MV-4-11 (cell line): ENCODE results near the gene TBX18.
A peak's percentile ranks its signal among the peaks of the same experiment; 100 is the strongest.

Experiments used
- DNase-seq: peaks from one replicate; lab custom pipeline; 2025; lab: John Stamatoyannopoulos, UW

TBX18 gene

DNA sequence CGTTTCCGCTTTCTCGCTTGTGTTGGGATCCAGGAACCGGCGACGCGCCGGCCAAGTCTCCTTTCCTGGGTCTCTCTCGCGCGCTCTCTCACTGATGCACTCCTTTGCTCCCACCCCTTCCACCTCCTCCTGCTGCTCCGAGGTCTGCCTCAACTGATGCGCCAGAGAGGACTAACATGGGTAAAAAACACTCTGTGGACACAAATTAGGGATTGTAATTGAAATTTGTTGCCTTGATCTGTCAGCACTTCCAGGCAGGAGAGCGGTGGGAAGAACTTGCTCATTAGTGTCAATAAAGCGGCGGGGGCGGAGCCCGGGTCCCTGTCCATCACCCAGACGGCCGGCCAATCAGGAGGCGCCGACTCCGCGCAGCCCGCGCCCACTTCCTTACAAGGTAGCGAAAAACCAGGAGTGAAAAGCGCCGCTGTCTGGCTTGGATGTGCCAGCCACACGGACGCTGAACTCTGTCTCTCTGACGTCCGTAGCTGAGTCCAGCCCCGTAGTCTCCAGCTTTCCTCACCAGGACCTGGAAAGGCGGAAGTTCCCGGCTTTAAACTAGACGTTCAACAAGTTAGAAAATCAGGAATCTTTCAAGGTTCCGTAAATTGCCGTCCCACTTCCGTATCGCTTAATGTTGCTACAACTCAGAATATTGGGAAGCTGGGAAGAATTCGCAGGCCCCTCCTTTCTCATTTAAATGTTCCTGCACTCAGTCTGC, at the start of gene TBX18:
TBX18 (minus strand) TSS at position 267 of the 718 bp plus-strand sequence. CDS start 417 bp downstream, outside the sequence.
- no peak for DNase-seq

DNA sequence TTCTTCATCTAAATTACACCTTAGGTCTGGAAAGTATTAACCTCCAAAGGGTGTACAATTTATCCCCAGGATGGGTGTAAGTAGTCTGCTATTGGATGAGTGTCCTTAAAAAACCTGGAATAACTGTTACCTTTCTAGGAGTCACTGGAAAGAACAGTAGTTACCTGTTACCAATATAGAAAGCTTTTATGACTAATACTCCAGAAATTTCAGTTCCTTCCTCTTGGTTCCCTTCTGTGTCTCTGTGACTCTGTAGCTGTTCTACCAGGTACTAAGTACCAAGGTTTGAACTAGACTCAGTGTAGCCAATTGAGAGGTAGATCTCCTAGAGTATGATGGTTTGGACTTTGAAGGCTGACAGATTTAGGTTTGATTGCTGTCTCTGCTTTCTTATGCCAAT, 47.0 kb upstream of the TBX18 start:
- DNase-seq, result no peak

DNA sequence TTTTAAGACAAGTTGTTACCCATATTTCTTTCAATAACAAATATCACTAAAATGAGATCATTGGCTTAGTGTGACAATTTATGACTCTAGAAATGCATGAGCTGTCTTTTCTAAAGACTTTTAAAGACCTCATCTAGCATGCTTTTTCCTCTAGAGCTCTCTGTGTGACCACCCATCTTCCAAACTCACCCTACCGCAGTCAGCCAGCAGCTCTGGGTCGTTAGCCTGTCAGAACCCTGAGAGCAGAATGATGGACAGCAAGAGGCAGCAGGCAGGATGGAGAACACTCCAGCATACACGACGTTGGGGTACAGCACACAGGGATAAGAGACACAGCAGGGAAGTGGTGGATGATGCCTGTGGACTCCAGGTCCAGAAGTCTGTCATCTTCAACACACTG, 45.1 kb upstream of the TBX18 start:
- no peak for DNase-seq

- DNase-seq, result no peak
These were observed 44.2 kb upstream of the TBX18 start for GRCh38 chr6:84808491-84809061.

GRCh38 chr6:84805145-84805544, 40.7 kb upstream of the TBX18 start:
- DNase-seq, result no peak

DNA sequence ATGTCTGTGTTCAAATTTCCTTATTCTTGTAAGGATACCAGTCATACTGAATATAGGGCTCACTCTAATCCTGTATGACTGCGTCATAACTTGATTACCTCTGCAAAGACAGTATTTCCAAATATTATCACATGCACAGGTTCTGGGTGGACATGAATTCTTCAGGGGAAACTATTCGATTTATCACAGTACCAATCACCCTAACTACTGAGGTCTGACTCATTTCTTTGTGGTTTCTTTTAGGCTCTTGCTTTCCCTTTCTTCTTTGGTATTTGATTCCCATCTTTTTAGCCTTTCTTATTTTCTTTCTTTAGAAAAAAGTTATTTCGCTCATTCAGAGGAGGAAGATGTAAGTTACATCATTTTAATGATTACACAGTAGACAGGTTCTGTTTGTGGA, 40.3 kb upstream of the TBX18 start:
- DNase-seq, result no peak

- no peak for DNase-seq
These were observed 36.9 kb upstream of the TBX18 start for GRCh38 chr6:84801250-84801649.

- DNase-seq, result no peak
These were observed 33.9 kb upstream of the TBX18 start for GRCh38 chr6:84798257-84798656.

GRCh38 chr6:84796343-84796742, 31.9 kb upstream of the TBX18 start:
- DNase-seq, result no peak

DNA sequence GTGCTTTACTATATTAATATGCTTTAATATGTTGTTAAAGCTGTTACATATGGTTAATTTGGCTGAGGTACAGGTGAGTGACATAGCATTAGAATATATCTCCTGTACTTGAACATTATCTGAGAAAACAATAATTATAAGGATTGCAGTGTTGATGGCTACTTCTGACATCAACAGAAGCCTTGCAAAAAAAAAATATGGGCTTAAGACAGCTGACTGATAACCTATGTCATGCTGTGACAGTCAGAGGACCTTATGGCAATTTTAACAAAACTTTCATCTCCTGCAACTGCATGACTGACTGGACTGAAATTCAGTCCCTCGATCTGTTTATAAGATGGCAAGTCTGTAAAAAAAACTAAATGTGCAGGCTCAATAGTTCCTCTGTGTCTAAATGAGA, 27.5 kb upstream of the TBX18 start:
- DNase-seq, result no peak

DNA sequence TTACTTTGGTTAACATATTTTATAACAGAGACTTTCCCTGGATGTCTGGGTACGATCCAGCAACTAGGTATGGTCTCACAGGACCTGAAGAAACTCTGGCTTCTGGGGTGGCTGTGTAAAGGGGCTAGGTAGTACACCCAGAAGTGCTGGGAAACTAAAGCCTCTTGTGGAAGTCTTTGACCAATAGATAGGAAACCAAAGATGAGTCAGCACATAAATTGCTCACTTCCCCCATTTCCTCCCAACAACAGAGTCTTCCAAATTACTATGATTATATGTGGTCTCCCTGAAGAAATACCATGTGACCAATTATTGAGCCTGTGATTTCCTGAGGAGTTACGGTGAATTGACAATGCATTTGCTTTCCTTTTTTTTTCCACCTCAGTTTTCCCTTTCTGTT, 26.8 kb upstream of the TBX18 start:
- peak; percentile 27 for DNase-seq

- DNase-seq, result no peak
These were observed 24.8 kb upstream of the TBX18 start for GRCh38 chr6:84789170-84789569.

DNA sequence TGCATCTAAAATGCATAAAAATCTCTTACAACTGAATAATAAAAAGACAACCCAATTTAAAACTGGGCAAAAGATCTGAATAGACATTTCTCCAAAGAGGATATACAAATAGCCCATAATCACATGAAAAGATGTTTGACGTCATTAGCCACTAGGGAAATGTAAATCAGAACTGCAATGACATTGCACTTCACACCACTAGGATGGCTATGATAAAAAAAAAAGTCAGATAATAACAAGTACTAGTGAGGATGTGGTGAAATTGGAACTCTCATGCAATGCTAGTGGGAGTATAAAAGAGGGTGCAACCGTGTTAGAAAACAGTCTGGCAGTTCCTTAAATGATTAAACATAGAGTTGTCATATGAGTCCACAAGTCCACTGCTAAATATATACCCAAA, 24.3 kb upstream of the TBX18 start:
- no peak for DNase-seq

DNA sequence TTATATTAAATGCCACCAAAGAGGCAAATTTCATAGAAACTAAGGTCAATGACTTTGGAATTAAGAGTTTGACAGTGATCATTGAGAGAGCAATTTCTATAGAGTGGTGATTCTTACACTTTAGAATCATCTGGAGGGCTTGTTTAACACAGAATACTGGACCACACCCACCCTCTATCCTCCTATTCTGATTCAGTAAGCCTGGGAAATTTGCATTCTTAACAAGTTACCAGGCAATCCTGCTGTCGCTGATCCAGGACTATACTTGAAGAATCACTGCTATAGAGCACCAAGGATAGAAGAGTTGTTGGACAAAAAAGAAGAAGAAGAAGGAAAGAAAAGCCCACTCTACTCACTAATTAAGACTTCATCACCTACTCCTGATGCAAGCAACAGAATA, 21.3 kb upstream of the TBX18 start:
- no peak for DNase-seq

- DNase-seq, result no peak
These were observed 15.5 kb upstream of the TBX18 start for GRCh38 chr6:84779917-84780316.

- DNase-seq, result no peak
These were observed 15.0 kb upstream of the TBX18 start for GRCh38 chr6:84779380-84779779.

- no peak for DNase-seq
These were observed 13.5 kb upstream of the TBX18 start for GRCh38 chr6:84777888-84778287.

DNA sequence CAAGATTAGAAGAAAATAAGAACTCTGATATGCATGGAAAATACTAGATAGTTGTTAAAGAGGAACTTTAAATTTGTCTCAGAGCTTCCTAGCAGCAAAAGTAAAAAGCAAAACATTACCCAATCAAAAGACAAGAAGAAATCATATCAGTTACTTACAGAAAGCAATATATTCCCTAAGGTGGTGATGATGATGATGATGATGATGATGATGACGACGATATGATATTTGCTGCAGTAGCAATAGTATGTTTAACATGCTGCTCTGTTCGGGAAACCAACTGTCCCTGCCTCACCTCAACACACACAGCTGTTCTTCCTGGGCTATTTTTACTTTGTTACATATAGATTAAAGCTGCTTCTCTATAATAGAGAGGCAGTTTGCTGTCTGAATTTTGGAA, 12.0 kb upstream of the TBX18 start:
- DNase-seq, result no peak

DNA sequence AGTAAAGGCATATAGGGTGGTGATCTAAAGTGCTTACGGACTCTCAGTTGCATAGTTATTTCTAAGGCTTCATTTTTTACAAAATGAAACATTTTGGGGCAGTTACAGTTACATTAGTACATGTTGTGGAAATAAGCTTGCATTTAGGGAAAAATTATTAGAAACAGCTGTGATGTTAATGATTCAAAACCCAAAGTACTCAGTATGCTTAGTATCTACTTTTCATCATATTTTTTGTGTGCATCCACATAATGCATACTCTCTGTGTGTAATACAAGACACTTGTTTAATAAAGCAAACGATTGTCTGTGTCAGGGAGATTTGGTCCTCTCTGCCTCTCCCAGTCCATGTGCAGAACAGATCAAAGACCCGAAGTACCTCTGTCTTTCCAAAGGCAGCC, 11.4 kb upstream of the TBX18 start:
- DNase-seq, result no peak

- DNase-seq, result no peak
These were observed 10.5 kb upstream of the TBX18 start for GRCh38 chr6:84774985-84775284.

DNA sequence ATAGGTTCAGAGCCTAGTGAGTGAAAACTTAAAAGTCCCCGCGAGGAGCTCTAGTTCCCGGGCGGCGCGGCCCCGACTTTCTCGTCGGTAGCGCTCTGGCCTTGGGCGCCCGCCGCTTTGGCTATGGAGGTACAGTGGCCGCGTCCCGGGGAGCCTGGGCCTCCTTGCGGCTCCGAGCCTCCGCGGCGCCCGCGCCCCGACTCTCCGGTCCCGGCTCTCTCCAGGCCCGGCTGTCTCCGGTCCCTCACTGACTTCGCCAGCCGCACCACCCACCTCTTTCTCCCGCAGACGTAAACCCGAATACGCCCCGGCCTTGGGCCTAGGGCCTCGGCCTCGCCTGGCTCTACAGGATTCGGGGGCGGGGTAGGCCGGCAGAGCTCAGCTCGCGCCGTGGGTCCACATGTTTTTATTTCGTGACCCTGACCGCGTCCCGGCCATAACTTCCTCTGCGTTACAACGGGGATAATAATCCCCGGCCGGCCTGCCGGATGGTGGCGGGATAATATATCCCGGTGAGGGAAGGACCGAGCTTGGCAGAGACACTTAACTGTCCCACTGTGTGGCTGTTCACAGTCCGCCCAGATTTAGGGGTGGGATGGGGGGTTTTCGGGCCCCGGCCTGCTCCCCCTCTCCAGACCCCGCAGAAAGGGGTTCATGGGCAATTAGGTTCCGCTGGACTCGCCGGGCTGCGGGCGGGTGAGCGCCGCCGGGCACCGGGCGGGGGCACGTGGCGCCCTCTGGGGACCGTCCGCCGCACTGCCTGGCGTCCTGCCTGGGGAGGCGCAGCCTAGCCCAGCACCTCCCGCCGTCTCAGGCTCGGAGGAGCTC, 10.0 kb upstream of the TBX18 start:
- DNase-seq, result no peak

GRCh38 chr6:84773431-84774156, 9.2 kb upstream of the TBX18 start:
- no peak for DNase-seq

- no peak for DNase-seq
These were observed 8.7 kb upstream of the TBX18 start for GRCh38 chr6:84773133-84773430.
